NCI-H1694 (cell line): ENCODE results near the gene HUWE1.

Source experiments
- DNase-seq: peaks from one replicate; lab custom pipeline; 2025; lab: John Stamatoyannopoulos, UW

HUWE1 gene

GRCh38 chrX:53688300-53688699 lies 1.8 kb upstream of the HUWE1 start:
- no peak for DNase-seq

- DNase-seq = peak; percentile 34
These were observed 808 bp downstream of the HUWE1 start for GRCh38 chrX:53685711-53686110.

GRCh38 chrX:53684415-53685192 lies 1.9 kb downstream of the HUWE1 start:
- DNase-seq = peak; percentile 41

- peak; percentile 99 for DNase-seq
These were observed 2.7 kb downstream of the HUWE1 start for GRCh38 chrX:53683556-53684414.

DNA sequence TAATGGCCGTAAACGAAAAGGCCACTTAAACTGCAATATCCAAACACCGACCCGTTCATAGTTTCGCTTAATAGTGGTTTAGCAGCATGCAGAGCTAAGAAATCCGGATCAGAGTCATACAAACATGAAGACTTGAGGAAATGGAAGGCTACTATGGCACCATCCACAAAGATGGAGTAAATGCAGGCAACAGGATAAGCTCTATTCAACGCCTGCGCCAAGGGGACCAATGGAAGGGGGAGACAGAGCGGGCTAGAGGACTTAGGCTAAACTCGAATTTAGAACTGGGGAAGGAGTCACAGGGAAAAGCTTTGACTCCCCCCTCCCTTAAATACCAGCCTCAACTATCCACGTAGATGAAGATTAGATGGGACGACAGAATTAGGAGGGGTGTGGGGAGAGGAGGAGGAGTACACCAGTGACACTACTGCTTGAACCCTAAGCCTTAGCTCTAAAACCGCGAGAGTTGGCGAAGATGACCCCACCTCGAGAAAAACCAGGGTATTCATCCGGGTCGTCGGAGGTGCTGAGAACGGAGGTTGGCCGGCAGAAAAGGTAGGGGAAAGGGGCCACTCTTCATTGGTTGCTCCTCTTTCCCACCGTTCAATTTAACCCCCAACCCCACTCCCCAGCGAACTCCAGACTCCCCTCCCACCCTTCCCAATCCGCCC lies 3.5 kb downstream of the HUWE1 start:
- peak; percentile 23 for DNase-seq

- DNase-seq = no peak
These were observed 4.9 kb downstream of the HUWE1 start for GRCh38 chrX:53681661-53682060.

GRCh38 chrX:53678667-53679066 lies 7.9 kb downstream of the HUWE1 start:
- no peak for DNase-seq

GRCh38 chrX:53677286-53677685 lies 9.2 kb downstream of the HUWE1 start:
- DNase-seq = no peak

DNA sequence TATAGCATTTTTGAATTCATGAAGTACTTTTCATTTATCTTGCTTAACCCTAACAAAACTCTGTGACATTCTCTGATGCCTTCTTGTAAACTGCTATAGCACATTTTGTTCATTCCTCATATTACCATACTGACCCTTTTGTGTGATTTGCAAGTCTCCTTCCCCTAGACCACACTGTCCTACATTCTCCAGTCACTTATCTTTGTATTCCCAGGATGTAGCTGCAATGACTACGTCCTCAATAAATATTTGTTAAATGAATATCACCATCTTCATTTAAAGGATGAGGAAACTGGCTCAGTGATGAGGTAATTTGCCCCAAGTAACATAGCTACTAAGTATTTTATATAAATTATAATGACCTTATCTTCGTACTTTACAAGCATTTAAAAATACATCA lies 11.9 kb downstream of the HUWE1 start:
- no peak for DNase-seq

DNA sequence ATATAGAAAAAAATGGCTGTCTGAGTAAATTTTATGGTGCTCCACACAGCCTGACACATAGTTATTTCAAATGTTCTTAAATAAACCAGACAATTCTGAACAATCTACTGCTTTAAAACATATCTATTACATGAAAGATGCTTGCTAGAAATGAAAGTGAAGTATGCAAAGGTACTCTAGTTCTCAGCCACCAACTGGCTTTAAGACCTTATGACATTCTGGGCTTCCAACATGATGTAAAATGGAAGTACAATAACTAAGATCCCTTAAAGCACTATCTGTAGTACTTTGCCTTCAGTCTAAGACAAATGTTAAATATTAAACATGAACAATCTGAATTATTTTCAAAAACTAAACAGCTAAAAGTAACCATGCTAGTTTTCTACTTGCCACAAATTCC lies 17.3 kb downstream of the HUWE1 start:
- no peak for DNase-seq

DNA sequence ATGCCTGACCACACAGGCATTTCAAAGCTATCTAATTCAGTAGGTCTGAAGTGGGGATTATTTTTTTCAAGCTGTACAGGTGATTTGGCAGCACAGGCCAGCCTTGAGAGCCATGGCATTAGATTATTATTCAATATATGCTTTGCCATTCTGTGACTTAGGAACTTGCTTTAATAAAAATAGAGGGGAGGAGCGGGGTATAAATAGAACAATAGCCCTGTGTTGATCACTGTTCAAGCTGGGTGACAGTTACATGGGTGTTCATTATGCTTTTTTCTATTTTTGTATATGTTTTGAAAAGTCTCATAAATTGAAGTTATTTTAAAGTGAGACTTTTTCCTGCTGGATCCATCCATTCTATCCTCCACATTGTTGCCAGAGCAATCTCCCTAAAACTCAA lies 20.3 kb downstream of the HUWE1 start:
- DNase-seq = no peak

GRCh38 chrX:53660004-53660403 lies 26.5 kb downstream of the HUWE1 start:
- DNase-seq = no peak

- DNase-seq = no peak
These were observed 27.5 kb downstream of the HUWE1 start for GRCh38 chrX:53659039-53659438.

DNA sequence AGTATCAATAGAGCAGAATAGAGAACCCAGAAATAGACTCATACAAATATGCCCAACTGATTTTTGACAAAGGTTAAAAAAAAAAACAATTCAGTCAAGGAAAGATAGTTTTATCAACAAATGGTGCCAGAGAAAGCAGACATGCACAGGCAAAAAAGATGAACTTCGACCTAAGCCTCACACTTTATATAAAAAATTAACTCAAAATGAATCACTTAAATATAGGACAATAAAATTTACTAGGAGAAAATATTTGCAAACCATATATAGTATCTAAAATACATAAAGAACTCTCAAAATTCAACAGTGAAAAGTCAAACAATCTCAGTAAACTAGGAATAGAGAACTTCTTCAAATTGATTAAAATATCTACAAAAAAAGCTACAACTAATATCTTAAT lies 29.7 kb downstream of the HUWE1 start:
- DNase-seq = no peak

DNA sequence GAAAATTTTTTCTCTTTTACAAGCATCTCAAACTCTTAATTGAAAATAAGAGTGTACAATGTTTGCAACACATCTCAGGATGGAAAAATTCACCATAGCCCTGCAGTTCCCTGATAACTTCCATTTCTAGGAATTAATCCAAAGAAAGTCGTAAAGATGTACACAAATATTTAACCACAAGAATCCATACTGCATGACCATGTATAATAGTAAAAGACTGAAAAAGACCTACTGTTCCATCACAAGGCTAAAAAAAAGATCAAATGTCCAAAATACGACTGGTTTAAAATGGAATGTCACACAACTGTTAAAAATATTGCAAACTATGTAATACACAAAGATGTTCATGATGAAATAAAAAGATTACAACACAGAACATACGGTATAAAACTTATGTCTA lies 32.1 kb downstream of the HUWE1 start:
- DNase-seq = no peak

DNA sequence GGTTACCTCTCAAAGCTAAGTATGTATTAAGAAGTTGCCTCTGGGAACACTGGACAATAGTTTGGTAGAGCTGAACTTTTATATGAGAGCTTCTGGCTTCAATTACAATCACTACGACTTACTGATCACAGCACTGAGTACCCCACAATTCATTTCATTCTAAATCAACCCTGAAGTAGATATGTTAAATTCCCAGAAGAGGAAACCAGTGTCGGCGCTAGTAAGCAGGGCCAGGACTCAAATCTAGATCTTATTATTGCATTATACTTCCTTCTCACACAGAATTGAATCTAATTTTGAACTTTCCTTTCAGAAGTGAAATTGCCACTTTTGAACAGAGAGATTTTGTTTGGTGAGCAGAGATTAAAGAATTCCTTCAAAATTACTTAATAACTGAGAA lies 41.8 kb downstream of the HUWE1 start:
- DNase-seq = no peak

DNA sequence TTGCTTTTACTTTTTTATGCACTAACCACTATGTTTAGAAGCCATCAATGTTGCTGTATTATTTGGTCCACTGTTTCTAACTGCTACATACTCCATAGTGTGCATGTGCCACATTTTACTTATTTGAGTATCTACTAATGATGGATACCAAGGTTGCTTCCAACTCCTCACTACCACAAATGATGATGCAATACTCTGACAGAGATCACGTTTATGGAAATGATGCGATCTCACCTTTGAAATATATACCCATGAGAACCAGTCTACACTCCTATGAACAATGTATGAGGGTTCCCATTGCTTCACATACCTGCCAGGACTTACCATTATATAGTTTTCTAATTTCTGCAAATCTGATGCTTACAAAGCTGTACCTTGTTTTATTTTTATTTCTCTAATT lies 44.2 kb downstream of the HUWE1 start:
- DNase-seq = no peak

GRCh38 chrX:53639257-53639656 lies 47.3 kb downstream of the HUWE1 start:
- DNase-seq = no peak

DNA sequence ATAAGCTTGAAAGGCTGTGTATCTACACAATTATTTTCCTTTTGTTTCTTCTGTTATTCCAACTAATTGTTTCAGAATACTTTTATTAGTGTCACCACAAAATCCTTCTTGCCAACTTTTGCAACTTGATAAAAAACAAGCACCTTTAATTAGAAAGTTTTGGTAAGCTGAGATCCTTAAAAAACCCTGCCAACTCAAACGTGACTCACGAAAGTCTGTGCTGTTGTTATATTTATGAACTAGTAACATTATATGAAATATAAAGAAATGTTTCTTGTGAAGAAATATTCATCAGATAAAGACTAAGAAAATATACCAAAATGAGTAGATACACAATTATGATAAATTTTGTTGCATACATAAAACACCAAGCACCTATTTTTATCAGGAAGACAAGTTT lies 49.0 kb downstream of the HUWE1 start:
- DNase-seq = no peak

DNA sequence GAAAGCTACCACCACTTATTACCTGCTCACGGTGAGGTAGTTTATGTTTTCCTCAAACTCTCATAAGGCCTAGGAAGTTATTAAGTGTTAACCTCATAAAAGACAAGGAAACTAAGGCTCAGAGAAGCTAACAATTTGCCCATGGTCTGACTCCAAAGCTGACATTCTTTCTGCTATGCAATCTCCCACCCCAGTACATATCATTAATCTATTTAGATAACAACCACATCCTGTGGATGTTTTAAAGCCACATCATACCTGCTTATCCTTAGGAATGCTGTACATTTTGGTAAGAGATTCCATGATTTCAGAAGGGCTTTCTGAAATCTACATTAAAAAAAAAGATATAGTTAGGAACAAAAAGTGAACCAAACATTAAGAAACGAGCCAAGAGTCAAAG lies 55.4 kb downstream of the HUWE1 start:
- no peak for DNase-seq

DNA sequence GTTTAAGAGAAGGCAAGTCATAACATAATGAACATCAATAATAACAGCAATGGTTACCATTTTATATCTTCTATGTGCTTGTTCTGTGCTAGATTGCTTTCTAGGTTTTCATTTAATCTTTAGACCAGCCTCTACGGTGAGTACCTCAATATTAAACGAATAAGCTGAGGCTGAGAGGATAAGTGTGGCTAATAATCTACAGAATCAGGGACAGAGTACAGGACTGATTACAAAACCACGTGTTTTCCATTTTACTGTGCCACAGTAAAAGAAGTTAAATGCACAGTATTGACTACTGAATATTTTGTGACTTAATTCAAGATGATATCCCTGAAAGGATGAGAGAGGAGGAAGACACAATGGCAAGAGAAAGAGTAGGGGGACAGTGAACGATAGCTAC lies 56.3 kb downstream of the HUWE1 start:
- no peak for DNase-seq

DNA sequence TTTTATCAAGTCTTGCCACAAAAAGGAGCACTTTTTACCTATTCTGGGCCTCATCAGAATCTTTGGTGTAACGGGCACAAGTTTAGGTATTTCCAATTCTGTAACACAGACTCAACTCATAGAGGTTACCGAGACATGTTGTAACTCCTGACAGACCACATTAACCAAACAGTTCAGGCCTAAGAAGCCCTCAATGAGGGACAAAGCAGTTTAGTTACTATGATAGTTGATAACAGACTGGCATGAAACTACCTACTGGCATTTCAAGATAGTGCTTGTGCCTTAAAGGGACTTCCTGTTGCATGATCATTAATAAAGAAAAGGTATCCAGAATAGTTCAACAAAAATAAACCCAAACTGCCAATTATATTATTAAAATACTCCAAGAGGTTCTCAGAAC lies 64.1 kb downstream of the HUWE1 start:
- no peak for DNase-seq

- DNase-seq = no peak
These were observed 65.0 kb downstream of the HUWE1 start for GRCh38 chrX:53621418-53621986.
